Stimulated activated CD4-positive, alpha-beta T cell treated with anti-CD3 and anti-CD28 coated beads, Interleukin-15, amount 100 ng/mL, for 24 hours (primary cell): ENCODE data around the gene LRRC63.
A peak's percentile ranks its signal among the peaks of the same experiment; 100 is the strongest.
"Not testable (repeated sequence)": the region's sequence is repeated elsewhere in the genome, so short reads cannot be mapped to it uniquely, and the experiment has no call there.

ENCODE experiments used
- DNase-seq: peaks from one replicate; pipeline ENCODE4 v3.0.0-alpha.2; 2020

The LRRC63 gene

GRCh38 chr13:46211483-46212351, at the start of gene LRRC63:
TSS of gene LRRC63 (plus strand) at chr13:46211928. CDS start at chr13:46213035, 1,107 bp downstream.
- peak; percentile 92 for DNase-seq

GRCh38 chr13:46162741-46163140, 49.0 kb upstream of the LRRC63 start:
- not testable (repeated sequence) for DNase-seq

- DNase-seq = no peak
These were observed 47.1 kb upstream of the LRRC63 start for GRCh38 chr13:46164661-46165060.

GRCh38 chr13:46165485-46166223, 46.1 kb upstream of the LRRC63 start:
- DNase-seq = peak; percentile 65

- DNase-seq = no peak
These were observed 45.5 kb upstream of the LRRC63 start for GRCh38 chr13:46166224-46166584.

GRCh38 chr13:46166947-46167610, 44.6 kb upstream of the LRRC63 start:
- no peak for DNase-seq

- peak; percentile 70 for DNase-seq
These were observed 43.4 kb upstream of the LRRC63 start for GRCh38 chr13:46168341-46168740.

DNA sequence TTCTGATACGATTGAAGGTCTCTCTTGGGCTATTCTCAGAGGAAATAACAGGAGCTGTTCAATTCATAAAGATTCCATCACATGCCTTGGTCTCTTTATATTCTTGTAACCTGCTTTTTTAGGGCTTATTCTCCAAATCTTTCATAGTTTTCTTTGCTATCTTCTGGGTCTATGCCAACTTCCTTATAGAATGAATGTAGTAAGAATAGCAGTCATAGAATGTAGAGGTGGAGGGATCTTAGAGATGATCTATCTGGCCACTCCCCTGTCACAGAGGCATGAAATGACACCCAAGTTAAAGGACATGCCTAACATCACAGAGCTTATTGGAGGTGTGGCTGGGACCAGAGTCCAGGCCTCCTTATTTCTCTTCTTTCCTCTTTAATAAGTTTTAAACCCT, 42.9 kb upstream of the LRRC63 start:
- DNase-seq = no peak

GRCh38 chr13:46169758-46170157, 42.0 kb upstream of the LRRC63 start:
- no peak for DNase-seq

GRCh38 chr13:46170268-46170667, 41.5 kb upstream of the LRRC63 start:
- no peak for DNase-seq

DNA sequence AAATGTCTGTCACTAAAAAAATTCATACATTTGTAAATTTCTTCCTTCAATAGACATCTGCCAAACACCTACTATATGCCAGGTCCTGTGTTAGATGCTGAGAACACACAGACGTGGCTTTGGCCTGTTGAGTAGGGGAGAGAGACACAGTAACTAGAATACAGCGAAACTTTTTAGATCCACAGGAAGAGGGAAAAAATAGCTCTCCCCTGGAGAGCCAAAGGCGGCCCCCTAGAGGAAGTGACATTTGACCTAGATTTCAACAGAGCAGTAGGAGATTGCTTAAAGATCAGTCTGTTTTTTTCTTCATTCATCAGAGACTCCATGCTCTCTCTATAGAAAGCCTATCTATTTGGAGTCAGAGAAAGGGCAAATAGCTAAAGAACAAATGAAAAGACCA, 41.0 kb upstream of the LRRC63 start:
- no peak for DNase-seq

DNA sequence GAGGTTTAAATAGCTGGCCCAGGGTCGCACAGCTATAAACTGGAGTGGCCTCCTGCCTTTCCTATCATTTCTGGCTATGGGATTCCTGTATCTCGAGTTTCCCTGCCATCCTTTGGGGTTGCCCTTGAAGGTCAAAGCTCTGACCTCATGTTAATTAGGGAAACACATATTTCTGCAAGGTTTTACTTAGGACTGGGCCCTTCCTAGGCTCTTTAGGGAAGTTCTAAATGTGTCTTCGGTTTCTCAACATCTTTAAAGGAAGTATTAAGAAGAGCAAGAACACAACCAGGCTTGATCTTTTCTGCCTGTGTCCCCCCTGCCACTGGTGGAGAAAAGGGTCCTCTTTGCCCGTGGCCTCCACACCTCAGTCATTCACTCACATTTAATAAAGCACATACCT, 40.5 kb upstream of the LRRC63 start:
- DNase-seq = no peak

- no peak for DNase-seq
These were observed 40.0 kb upstream of the LRRC63 start for GRCh38 chr13:46171739-46172138.

DNA sequence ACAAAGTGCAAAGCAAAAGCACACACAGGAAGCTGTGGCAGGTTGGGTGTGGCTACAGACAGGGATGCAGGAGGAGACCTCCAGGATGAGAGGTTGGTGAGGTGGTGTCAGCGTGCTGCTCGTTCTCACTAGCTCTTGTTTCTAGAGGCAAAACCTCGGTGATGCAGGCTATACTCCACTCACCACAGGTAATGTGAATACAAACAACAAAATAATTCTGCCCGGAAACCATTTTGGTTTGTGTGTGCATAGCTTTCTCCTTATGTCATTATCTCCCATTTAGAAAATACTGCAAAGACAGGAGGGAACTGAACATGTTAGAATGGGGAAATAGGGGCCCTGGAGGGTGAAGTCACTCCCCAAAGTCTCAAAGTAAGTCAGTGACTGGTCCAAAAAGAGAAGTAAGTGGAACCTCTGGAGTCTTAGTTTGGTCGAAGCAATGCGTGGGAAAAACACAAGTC, 39.2 kb upstream of the LRRC63 start:
- DNase-seq = peak; percentile 51

DNA sequence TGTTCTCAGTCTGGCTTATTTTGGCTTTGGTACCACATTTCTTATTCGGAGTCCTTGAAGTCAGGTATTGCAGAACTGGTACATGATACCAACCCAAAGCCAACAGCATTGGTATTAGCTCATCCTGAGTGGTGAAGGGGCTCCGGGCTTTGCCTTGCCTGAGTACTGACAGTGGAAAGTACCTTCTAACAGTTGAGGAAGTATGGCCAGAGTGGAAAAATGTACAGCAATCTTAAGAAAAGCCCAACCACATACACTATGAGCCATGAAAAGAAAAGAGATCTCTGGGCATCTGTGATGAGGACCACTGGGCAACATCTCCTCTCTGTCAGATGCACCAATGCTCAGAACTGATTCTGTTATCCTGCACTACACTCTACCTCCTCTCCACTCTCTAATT, 38.1 kb upstream of the LRRC63 start:
- peak; percentile 50 for DNase-seq

GRCh38 chr13:46176756-46177155, 35.0 kb upstream of the LRRC63 start:
- DNase-seq = no peak

GRCh38 chr13:46178143-46178542, 33.6 kb upstream of the LRRC63 start:
- no peak for DNase-seq

- DNase-seq = no peak
These were observed 32.9 kb upstream of the LRRC63 start for GRCh38 chr13:46178821-46179220.

DNA sequence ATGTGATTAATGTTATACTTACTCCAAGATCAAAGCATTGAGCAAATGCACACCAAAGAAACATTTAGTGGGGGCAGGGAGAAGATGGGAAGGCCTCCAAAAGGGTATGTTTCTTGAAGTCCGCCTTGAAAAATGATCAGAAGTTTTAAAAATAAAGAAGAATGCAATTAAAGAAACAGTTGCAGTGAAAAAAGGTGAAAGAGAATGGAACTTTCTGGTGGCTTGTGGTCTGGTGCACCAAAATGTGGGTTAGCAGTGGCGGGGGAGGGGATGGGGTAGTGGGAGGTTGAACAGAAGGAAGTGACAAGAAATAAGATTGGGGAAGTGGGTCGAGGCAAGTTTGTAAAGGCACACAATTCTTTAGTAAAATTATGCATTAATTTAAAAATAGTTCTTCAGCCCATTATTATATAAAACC, 32.2 kb upstream of the LRRC63 start:
- DNase-seq = peak; percentile 86

DNA sequence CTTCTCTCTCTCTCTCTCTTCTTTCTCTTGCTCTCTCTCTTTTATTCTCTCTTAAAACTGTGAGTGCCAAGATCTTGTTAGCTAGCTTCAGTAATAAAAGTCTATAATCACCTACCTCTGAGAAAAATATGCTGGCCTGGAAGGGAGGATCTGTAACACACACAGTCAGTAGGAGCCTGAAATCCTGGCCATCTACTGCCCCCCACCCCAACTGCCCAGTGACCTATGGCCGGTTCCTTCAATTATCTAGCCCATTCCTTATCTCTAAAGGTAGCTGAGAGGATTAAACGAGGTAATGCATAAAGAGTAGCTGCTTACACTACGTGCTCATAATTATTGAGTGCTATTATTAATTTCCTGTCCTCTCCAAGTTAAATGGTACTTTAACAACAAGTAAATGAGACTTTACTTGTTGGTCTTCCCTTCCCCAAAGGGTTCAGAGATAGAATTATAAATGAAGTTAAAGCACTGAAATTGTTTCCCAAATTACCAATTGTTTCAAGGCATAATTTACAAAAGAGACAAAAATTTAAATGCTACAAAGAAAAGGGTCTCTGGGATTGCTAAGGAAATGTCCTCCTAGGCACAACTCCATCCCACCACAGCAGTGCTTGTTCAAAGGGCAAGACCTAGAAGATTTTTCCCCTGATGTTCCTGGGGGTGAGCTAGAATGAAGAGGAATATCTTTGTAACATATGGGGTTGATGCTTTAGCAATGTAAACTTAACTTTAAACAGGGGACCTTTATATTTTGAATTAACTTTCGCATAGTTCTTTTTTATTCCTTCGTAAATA, 31.6 kb upstream of the LRRC63 start:
- DNase-seq = no peak

GRCh38 chr13:46181377-46181839, 30.3 kb upstream of the LRRC63 start:
- no peak for DNase-seq

DNA sequence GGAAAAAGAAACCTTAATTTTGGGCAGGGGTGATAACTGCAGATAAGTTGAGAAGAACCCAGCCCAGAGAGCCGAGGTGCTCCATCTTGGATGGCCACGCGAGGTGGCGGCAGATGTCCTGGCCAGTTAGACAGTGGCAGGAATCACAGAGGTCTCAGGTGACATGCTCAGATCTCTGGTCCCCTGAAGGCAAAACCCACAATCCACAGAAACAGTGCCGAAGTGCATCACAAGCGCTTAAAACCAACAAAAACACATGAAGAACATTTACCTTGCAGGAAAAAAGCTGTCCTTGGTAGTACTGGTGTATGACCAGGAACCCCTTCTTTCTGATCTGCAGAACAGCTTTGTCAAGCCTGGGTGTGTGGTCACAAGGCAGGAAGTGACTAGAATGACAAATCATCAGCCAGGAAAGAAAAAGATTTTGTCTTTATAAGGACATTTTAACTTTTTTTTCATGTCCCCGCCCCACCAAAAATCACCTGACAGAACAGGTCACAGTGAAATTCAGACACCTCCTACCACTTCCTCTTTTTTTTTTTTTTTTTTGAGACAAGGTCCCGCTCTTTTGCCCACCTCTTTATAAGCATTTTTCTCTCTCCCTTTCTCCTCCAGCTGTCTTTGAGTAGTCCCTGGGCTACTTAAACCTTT, 29.8 kb upstream of the LRRC63 start, which contains the start of gene LCP1:
Gene LCP1, minus strand, starts transcription at position 338 of the 651 bp plus-strand sequence. CDS start 22,515 bp downstream, outside the sequence.
- peak; percentile 83 for DNase-seq
